ENCODE results near the gene TCEA2. TPM values are rescaled to one million over a fixed set of nuclear protein-coding genes. Genes with fewer than 3 reads are reported as not detected.

The TCEA2 gene
- total RNA-seq, 4 donors from 2014 or later, result 22.8 to 59.0 (median 43.6) TPM

DNA sequence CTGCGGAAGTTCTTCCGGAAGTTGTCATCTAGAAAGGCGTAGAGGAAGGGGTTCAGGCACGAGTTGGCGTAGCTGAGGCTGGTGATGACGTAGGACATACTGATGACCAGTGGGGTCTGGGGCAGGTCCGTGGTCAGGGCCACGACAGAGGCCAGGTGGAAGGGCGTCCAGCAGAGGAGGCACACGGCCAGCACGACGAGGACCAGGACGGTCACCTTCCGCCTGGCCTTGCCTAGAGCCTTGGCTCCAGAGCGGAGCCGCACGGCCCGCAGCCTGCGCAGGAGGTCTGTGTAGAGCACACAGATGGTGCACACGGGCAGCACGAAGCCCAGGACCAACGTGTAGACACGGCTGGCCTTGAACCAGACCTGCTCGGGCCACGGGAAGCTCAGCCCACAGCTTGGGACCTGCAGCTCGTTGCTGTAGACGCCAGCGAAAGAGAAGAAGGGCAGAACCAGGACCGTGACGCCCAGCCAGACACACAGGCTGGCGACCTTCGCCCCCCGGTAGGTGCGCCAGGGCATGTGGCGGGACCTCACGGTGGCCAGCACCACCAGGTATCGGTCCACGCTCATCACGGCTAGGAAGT is 42.9 kb downstream of the TCEA2 start:
- Histone ChIP-seq H3K9me3 (no peaks in the 10 kb centered on the region), H3K27ac (replicated peaks in 1 of 4) (no peak overlapping the region), H3K4me1 (peaks cover 9 to 15% (median 12%) of the 10 kb centered on the region in 4 donors), H3K4me3 (no peak overlapping the region), H3K27me3 (peaks cover 0 to 75% (median 18%) of the 10 kb centered on the region in 4 donors), H3K36me3 (no peaks in the 10 kb centered on the region)
- TF ChIP-seq CTCF (IDR thresholded peaks at IDR 0.05), result no peak
- no peak for TF ChIP-seq POLR2A (IDR thresholded peaks at IDR 0.05; ENCODE audit: low read depth)
- no peak for TF ChIP-seq POLR2AphosphoS5 (IDR thresholded peaks at IDR 0.05)
- TF ChIP-seq EP300 (IDR thresholded peaks at IDR 0.05), result no peak
- WGBS, result 94% methylated on average over 31 of the region's 39 CpGs
- no peak for DNase-seq (ENCODE audit: extremely low spot score)
- intact Hi-C loops (cut with DNase I), result no loop called here

DNA sequence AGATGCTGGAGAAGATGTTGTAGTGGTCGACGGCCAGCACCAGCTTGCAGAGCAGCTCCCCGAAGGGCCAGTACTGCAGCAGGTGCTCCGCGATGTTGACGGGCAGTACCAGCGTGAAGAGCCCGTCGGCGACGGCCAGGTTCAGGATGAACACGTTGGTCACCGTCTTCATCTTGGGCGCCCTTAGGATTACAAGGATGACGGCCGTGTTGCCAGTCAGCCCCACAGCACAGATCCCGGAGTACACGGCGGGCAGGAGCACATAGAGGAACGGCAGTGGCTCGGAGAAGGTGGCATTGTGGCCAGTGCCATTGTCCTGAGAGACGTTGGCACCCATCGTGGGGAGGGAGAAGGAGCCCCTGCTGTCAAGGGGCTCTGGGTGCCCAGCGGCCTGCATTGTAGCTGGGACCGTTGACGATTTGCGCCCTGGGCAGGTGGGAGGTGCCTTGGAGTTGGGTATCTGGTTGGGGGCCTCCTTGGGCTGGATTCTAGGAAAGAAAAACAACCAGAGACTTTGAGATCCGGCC is 43.5 kb downstream of the TCEA2 start:
- peaks cover 9 to 14% (median 12%) of the 10 kb centered on the region in 4 donors for H3K4me1 ChIP-seq
- intact Hi-C loops (cut with DNase I), result no loop called here
- no peak overlapping the region for H3K27ac ChIP-seq (replicated peaks in 1 of 4)
- DNase-seq (ENCODE audit: extremely low spot score), result no peak
- 91% methylated on average over 21 of the region's 28 CpGs for WGBS
- no peak for TF ChIP-seq EP300 (IDR thresholded peaks at IDR 0.05)
- no peak for TF ChIP-seq CTCF (IDR thresholded peaks at IDR 0.05)
- TF ChIP-seq POLR2AphosphoS5 (IDR thresholded peaks at IDR 0.05), result no peak
- no peak for TF ChIP-seq POLR2A (IDR thresholded peaks at IDR 0.05; ENCODE audit: low read depth)
- H3K4me3 ChIP-seq, result no peak overlapping the region
- H3K36me3 ChIP-seq, result no peaks in the 10 kb centered on the region
- H3K9me3 ChIP-seq, result no peaks in the 10 kb centered on the region
- peaks cover 0 to 70% (median 15%) of the 10 kb centered on the region in 4 donors for H3K27me3 ChIP-seq

- intact Hi-C loops (cut with DNase I), result no loop called here
- 62% methylated on average over 8 of the region's 22 CpGs for WGBS
- peaks cover 6 to 7% (median 6%) of the 10 kb centered on the region in 4 donors for H3K4me1 ChIP-seq
- no peak within 1 kb of the TSS for H3K4me3 ChIP-seq
- no peak within 1 kb of the TSS for H3K27ac ChIP-seq (replicated peaks in 1 of 4)
- H3K36me3 ChIP-seq, result no peaks in the 10 kb centered on the region
- DNase-seq (ENCODE audit: extremely low spot score), result no peak
- peaks cover 0 to 63% (median 8%) of the 10 kb centered on the region in 4 donors for H3K27me3 ChIP-seq
- no peaks in the 10 kb centered on the region for H3K9me3 ChIP-seq
- TF ChIP-seq CTCF (IDR thresholded peaks at IDR 0.05), result no peak
- no peak for TF ChIP-seq EP300 (IDR thresholded peaks at IDR 0.05)
- TF ChIP-seq POLR2A (IDR thresholded peaks at IDR 0.05; ENCODE audit: low read depth), result no peak
- TF ChIP-seq POLR2AphosphoS5 (IDR thresholded peaks at IDR 0.05), result no peak
These were observed 44.2 kb downstream of the TCEA2 start, which contains the start of gene NPBWR2 for GRCh38 chr20:64106981-64107735. Gene NPBWR2, minus strand, starts transcription at chr20:64107565. Its CDS starts 734 bp downstream, at chr20:64106831.

GRCh38 chr20:64107736-64108457 is 44.9 kb downstream of the TCEA2 start:
- intact Hi-C loops (cut with DNase I), result no loop called here
- 56% methylated on average over 17 of the region's 19 CpGs for WGBS
- no peak for DNase-seq (ENCODE audit: extremely low spot score)
- H3K4me3 ChIP-seq, result no peak overlapping the region
- no peak overlapping the region for H3K27ac ChIP-seq (replicated peaks in 1 of 4)
- H3K9me3 ChIP-seq, result no peaks in the 10 kb centered on the region
- H3K27me3 ChIP-seq, result peaks cover 0 to 56% (median 1%) of the 10 kb centered on the region in 4 donors
- H3K36me3 ChIP-seq, result no peaks in the 10 kb centered on the region
- H3K4me1 ChIP-seq, result no peaks in the 10 kb centered on the region
- TF ChIP-seq EP300 (IDR thresholded peaks at IDR 0.05), result no peak
- no peak for TF ChIP-seq CTCF (IDR thresholded peaks at IDR 0.05)
- no peak for TF ChIP-seq POLR2AphosphoS5 (IDR thresholded peaks at IDR 0.05)
- TF ChIP-seq POLR2A (IDR thresholded peaks at IDR 0.05; ENCODE audit: low read depth), result no peak

Measured in esophagus muscularis mucosa (tissue), 4 donors.